Astrocyte of the spinal cord (primary cell): ENCODE results near the gene THAP8.

Experiments used
- DNase-seq: peaks from one replicate; pipeline ENCODE4 v3.0.0; 2011; ENCODE audit warnings: low read depth, low spot score
- H3K4me3 ChIP-seq: 2 replicates; pipeline ENCODE4 v1.5.1; 2011; ENCODE audit warnings: low read depth, mild to moderate bottlenecking, low read length, moderate library complexity
- CTCF ChIP-seq: IDR thresholded peaks from 2 replicates; pipeline ENCODE4 v1.5.1; 2012; ENCODE audit warnings: low read depth, mild to moderate bottlenecking, low read length, inconsistent platforms
- in situ Hi-C: cut with HindIII; loops from 2 replicates; pipeline ENCODE4 v1.10.0; 2017; ENCODE audit warnings: low sequenced_read_pairs

Gene THAP8

DNA sequence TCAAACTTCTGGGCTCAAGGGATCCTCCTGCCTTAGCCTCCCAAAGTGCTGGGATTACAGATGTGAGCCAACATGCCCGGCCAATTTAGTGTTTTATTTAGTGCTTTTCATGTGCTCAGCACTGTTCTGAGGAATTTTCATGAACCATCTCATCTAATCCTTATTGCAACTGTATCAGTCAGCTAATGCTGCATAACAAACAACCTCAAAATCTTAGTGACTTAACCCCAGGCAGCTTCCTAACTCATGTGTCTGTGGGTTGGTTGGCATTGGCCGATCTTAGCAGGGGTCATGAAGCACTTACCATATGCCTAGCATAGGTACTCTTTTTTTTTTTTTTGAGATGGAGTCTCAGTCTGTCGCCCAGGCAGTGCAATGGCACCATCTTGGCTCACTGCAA is 65.3 kb downstream of the THAP8 start:
- in situ Hi-C loops: no loop called here
- H3K4me3 ChIP-seq: no peak overlapping the region
- TF ChIP-seq CTCF: no peak
- no peak for DNase-seq

DNA sequence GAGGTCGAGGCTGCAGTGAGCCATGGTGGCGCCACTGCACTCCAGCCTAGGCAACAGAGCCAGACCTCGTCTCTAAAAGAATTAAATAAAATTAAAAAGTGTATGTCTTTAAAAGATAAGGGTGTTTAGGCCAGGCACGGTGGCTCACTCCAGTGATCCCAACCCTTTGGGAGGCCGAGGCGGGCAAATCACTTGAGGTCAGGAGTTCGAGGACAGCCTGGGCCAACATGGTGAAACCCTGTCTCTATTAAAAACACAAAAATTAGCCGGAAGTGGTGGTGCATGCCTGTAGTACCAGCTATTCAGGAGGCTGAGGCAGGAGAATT is 66.6 kb downstream of the THAP8 start:
- in situ Hi-C loops: no loop called here
- DNase-seq: no peak
- H3K4me3 ChIP-seq: no peak overlapping the region
- no peak for TF ChIP-seq CTCF

- H3K4me3 ChIP-seq: peak overlapping the region; percentile 14
- in situ Hi-C loops: no loop called here
- no peak for DNase-seq
- TF ChIP-seq CTCF: no peak
Observed at GRCh38 chr19:35986664-35987570, 67.2 kb downstream of the THAP8 start.

- in situ Hi-C loops: no loop called here
- DNase-seq: no peak
- H3K4me3 ChIP-seq: no peak overlapping the region
- no peak for TF ChIP-seq CTCF
Observed at GRCh38 chr19:35986111-35986510, 68.0 kb downstream of the THAP8 start.
